ENCODE data around the gene C1orf216. TPM values are rescaled to one million over a fixed set of nuclear protein-coding genes. Genes with fewer than 3 reads are reported as not detected.
"Not testable (repeated sequence)": the region's sequence is repeated elsewhere in the genome, so short reads cannot be mapped to it uniquely, and the experiment has no call there.

Gene C1orf216
- total RNA-seq, 2 experiments from 2014 or later, result 2.9 to 3.8 TPM

- no peak overlapping the region for H3K4me3 ChIP-seq (ENCODE audit: low read length)
- Mint-ChIP-seq H3K4me1 (ENCODE audit: low read depth) (no peaks in the 10 kb centered on the region), H3K36me3 (ENCODE audit: low read depth) (no peaks in the 10 kb centered on the region), H3K4me3 (no peak overlapping the region), H3K27me3 (peaks cover 7% of the 10 kb centered on the region), H3K27ac (no peak overlapping the region), H3K9me3 (no peaks in the 10 kb centered on the region)
- H3K36me3 ChIP-seq (ENCODE audit: insufficient read depth, low read length), result no peaks in the 10 kb centered on the region
- ChIA-PET POLR2A (interaction anchor here (1.0 kb wide), 1 partner anchor 16 kb away, joined by 3 read pairs; no protein-coding TSS in a partner anchor), CTCF (no interaction called here)
- no peak for ATAC-seq (ENCODE audit: poor library complexity)
- H3K4me1 ChIP-seq (ENCODE audit: insufficient read depth, low read length), result no peaks in the 10 kb centered on the region
- intact Hi-C loops (cut with DNase I, micrococcal nuclease), result no loop called here
- H3K27ac ChIP-seq (ENCODE audit: low read depth in 1 of 2, low read length in 2 of 2), result no peak overlapping the region
- H3K9me3 ChIP-seq (ENCODE audit: control insufficient read depth in 1 of 2, insufficient read depth in 1 of 2, low read length in 2 of 2), result no peaks in the 10 kb centered on the region
- peaks cover 3 to 9% of the 10 kb centered on the region in 2 experiments for H3K27me3 ChIP-seq (ENCODE audit: control insufficient read depth in 1 of 2, insufficient read depth in 2 of 2, low read length in 2 of 2)
- no peak for TF ChIP-seq CTCF (IDR thresholded peaks at IDR 0.05)
- no peak for DNase-seq
These were observed 26.4 kb downstream of the C1orf216 start for GRCh38 chr1:35692317-35692716.

DNA sequence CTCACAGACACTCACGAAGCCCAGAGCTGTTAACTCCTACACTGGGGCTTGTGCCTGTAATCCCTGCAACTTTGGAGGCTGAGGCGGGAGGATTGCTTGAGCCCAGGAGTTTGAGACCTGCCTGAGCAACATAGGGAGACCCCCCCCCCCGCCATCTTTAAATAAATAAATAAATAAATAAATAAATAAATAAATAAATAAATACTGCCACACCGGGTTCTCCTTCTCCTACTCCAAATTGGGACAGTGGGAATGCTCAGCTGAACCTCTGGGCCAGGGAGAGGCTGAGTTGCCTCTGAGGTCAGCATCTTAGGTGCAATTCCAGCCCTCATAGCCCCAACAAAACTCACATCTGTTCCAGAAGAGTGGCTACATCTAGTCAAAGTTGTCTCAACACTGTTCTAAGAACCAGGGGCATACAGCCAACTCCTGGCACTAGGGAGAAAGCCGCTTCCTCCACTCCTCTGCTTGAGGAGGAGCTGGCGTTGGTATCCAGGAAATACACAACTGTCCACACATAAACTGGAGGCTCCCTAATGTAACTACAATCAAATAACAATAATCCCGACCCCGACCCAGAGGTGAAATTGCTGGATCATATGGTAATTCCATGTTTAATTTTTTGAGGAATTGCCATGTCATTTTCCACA lies 27.0 kb downstream of the C1orf216 start:
- DNase-seq, result no peak
- ChIA-PET CTCF (no interaction called here), POLR2A (interaction anchor here (1.0 kb wide), 1 partner anchor 16 kb away, joined by 3 read pairs; no protein-coding TSS in a partner anchor)
- Histone ChIP-seq H3K4me1 (ENCODE audit: insufficient read depth, low read length) (no peaks in the 10 kb centered on the region), H3K4me3 (ENCODE audit: low read length) (no peak overlapping the region), H3K36me3 (ENCODE audit: insufficient read depth, low read length) (no peaks in the 10 kb centered on the region), H3K9me3 (ENCODE audit: control insufficient read depth in 1 of 2, insufficient read depth in 1 of 2, low read length in 2 of 2) (no peaks in the 10 kb centered on the region), H3K27me3 (ENCODE audit: control insufficient read depth in 1 of 2, insufficient read depth in 2 of 2, low read length in 2 of 2) (peaks cover 0 to 9% of the 10 kb centered on the region in 2 experiments), H3K27ac (ENCODE audit: low read depth in 1 of 2, low read length in 2 of 2) (no peak overlapping the region)
- peaks cover 7% of the 10 kb centered on the region for H3K27me3 Mint-ChIP-seq
- H3K27ac Mint-ChIP-seq, result no peak overlapping the region
- H3K4me3 Mint-ChIP-seq, result no peak overlapping the region
- no peak for ATAC-seq (ENCODE audit: poor library complexity)
- H3K9me3 Mint-ChIP-seq, result no peaks in the 10 kb centered on the region
- H3K36me3 Mint-ChIP-seq (ENCODE audit: low read depth), result no peaks in the 10 kb centered on the region
- intact Hi-C loops (cut with DNase I, micrococcal nuclease), result no loop called here
- no peaks in the 10 kb centered on the region for H3K4me1 Mint-ChIP-seq (ENCODE audit: low read depth)
- no peak for TF ChIP-seq CTCF (IDR thresholded peaks at IDR 0.05)

- ATAC-seq (ENCODE audit: poor library complexity) (no peak), DNase-seq (no peak)
- H3K27ac ChIP-seq (ENCODE audit: low read depth in 1 of 2, low read length in 2 of 2), result no peak overlapping the region
- peaks cover 3% of the 10 kb centered on the region for H3K27me3 Mint-ChIP-seq
- intact Hi-C loops (cut with DNase I, micrococcal nuclease), result no loop called here
- H3K36me3 ChIP-seq (ENCODE audit: insufficient read depth, low read length), result no peaks in the 10 kb centered on the region
- no peaks in the 10 kb centered on the region for H3K4me1 ChIP-seq (ENCODE audit: insufficient read depth, low read length)
- no peaks in the 10 kb centered on the region for H3K36me3 Mint-ChIP-seq (ENCODE audit: low read depth)
- H3K4me3 Mint-ChIP-seq, result no peak overlapping the region
- no peak for TF ChIP-seq CTCF (IDR thresholded peaks at IDR 0.05)
- H3K4me1 Mint-ChIP-seq (ENCODE audit: low read depth), result no peaks in the 10 kb centered on the region
- H3K27me3 ChIP-seq (ENCODE audit: control insufficient read depth in 1 of 2, insufficient read depth in 2 of 2, low read length in 2 of 2), result peaks cover 0 to 6% of the 10 kb centered on the region in 2 experiments
- POLR2A ChIA-PET, result no interaction called here
- H3K27ac Mint-ChIP-seq, result no peak overlapping the region
- CTCF ChIA-PET, result interaction anchor here (0.6 to 1.0 kb wide), 2 partner anchors 25 to 110 kb away, joined by 3 read pairs; no protein-coding TSS in a partner anchor
- no peaks in the 10 kb centered on the region for H3K9me3 Mint-ChIP-seq
- H3K4me3 ChIP-seq (ENCODE audit: low read length), result no peak overlapping the region
- H3K9me3 ChIP-seq (ENCODE audit: control insufficient read depth in 1 of 2, insufficient read depth in 1 of 2, low read length in 2 of 2), result no peaks in the 10 kb centered on the region
These were observed 27.6 kb downstream of the C1orf216 start for GRCh38 chr1:35691080-35691479.

GRCh38 chr1:35690103-35690502 lies 28.6 kb downstream of the C1orf216 start:
- H3K27me3 Mint-ChIP-seq, H3K4me3 Mint-ChIP-seq: not testable (repeated sequence)

More at GRCh38 chr1:35690103-35690502, 28.6 kb downstream of the C1orf216 start:
- intact Hi-C loops (cut with DNase I, micrococcal nuclease); H3K4me3 ChIP-seq (ENCODE audit: low read length); H3K27me3 ChIP-seq (ENCODE audit: control insufficient read depth in 1 of 2, insufficient read depth in 2 of 2, low read length in 2 of 2); POLR2A ChIA-PET; H3K36me3 Mint-ChIP-seq (ENCODE audit: low read depth); H3K27ac ChIP-seq (ENCODE audit: low read depth in 1 of 2, low read length in 2 of 2); H3K9me3 Mint-ChIP-seq; H3K9me3 ChIP-seq (ENCODE audit: control insufficient read depth in 1 of 2, insufficient read depth in 1 of 2, low read length in 2 of 2); H3K4me1 Mint-ChIP-seq (ENCODE audit: low read depth); ATAC-seq (ENCODE audit: poor library complexity); DNase-seq; H3K36me3 ChIP-seq (ENCODE audit: insufficient read depth, low read length); H3K27ac Mint-ChIP-seq; H3K4me1 ChIP-seq (ENCODE audit: insufficient read depth, low read length): not testable (repeated sequence)
- CTCF ChIA-PET, result interaction anchor here (1.0 kb wide), 1 partner anchor 26 kb away, joined by 3 read pairs; no protein-coding TSS in a partner anchor

All from CD4-positive, alpha-beta T cell (primary cell).